Endothelial cell of hepatic sinusoid (primary cell): Measurements from ENCODE around the gene MYH11.
"Not testable (repeated sequence)": the region's sequence is repeated elsewhere in the genome, so short reads cannot be mapped to it uniquely, and the experiment has no call there.

Experiments
- in situ Hi-C: cut with HindIII; loops from 2 replicates; pipeline ENCODE4 v1.10.0; 2017; ENCODE audit warnings: low sequenced_read_pairs

Gene MYH11

DNA sequence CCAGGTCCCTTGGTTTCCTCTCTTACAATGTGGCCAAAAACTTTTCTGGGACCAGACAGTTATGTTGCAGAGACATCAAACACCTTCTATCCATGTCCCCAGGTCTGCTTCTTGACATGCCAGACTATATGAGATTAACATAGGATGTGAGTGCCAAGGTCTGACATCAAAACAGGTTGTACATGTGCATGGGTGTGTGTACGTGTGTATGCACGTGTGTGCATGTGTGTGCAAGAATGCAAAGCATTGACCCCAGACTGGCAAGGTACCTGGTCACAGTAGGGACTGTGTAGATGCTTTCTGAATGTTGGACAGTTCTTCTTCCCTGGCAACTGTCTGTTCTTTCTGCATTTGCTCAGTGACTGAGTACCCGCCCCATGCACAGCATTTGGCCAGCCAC, 121.2 kb downstream of the MYH11 start:
- in situ Hi-C loops = no loop called here

DNA sequence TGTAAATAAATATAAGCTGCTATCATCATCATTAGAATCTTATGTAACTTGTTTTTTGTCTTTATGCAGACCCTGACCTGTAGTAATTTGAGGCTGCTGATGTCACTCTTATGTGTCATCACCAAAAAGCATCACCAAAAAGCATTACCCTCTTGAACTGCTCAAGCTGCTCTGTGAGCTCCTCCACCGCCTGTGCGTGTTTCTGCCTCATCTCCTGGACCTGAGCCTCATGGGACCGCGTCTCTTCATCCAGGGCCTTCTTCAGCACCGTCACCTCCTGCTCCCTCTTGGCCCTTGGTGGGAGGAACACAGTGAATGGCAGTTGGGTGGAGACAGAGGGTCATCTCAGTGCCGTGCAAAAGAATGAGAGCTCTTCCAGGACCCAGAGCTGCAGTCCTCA, 124.4 kb downstream of the MYH11 start:
- in situ Hi-C loops = loop anchor here (5.0 kb wide), 1 partner anchor 50 kb away; no protein-coding TSS in a partner anchor

DNA sequence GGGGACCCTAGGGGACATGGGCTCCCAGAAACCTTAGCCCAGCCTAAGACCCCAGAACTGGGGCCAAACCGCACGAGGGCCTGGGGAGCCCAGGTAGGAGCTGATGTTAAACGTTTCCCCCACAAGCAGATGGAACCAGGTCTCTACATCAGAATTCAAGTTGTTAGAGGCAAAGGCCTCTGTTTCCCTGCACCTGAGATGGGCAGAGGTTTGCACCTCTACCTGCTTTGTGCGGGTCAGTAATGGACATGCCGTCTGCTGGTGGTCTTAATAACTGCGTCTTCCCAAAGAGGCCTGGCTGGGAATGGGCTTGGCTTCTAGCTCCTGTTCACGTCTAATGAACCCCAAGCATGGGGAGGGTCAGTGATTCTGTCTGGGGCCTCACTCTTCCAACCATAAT, 127.7 kb downstream of the MYH11 start:
- in situ Hi-C loops = no loop called here

DNA sequence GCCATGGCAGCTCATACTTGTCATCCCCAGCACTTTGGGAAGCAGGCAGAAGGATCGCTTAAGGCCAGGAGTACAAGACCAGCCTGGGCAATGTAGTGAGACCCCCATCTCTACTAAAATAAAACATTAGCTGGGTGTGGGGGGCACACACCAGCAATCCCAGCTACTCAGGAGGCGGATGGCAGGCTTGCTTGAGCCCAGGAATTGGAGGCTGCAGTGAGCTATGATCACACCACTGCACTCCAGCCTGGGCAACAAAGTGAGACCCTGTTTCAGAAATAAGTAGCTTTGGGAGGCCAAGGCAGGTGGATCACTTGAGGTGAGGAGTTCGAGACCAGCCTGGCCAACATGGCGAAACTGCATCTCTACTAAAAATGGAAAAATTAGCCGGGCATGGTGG, 129.1 kb downstream of the MYH11 start:
- in situ Hi-C loops = not testable (repeated sequence)

DNA sequence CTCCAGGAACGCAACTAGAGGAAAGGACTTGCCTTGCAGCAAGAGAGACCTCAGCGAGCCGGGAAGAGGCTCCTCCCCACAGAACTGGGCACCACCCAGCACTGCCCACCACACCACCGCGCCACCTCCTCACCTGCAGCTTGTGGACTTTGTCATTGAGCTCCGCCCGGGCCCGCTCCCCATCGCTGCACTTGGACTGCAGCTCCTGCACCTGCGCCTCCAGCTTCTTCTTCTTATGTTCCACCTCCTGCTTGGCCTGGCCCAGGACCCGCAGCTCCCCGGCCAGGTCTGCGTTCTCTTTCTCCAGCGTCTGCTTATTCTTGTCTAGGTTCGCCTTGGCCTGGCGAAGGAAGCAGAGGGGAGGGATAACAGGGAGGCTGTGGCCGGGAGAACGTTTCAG, 130.1 kb downstream of the MYH11 start:
- in situ Hi-C loops = no loop called here

DNA sequence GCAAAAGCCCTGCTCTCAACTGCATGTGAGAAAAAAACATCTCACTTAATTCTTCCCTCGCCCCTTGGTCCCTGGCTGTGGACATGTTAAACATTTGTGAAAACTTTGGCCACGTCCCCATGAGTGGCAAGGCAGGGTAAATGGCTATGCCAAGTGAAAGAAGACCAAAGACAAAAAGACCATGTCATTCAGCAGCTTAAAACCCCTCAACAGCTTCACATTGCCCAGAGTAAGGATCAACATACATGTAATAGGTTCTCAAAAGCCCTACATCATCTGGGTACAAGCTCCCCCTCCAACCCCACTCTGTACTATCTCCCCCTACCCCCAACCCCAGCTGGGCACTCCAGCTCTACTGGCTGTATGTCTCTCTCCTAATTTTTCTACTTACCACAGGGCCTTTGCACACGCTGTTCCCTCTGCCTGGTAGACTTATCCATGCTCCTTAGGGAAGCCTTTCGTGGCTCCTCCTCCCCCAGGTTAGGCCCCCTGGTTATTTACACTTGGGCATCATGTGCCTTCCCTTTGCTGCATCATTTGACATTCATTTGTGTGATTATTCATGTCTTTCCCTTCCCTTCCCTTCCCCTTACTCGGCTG, 131.1 kb downstream of the MYH11 start:
- in situ Hi-C loops = no loop called here

DNA sequence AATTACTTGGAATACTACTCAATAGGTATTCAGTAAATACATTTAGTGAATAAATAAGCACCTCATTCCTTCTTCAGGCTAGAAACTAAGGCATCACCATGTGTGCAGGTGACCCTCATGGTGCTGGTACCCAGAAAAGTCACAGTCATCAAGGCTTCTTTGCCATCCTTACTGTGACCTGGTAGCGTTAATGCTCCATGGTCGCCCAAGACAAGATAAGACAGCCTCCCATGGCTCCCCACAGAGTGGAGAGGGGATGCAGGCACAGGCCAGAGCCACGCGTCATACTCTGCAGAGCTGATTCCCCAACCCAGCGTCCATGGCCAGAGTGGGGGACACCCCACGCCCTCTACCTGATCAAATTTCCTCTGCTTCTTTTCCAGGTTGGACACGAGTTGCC, 133.0 kb downstream of the MYH11 start:
- in situ Hi-C loops = no loop called here

DNA sequence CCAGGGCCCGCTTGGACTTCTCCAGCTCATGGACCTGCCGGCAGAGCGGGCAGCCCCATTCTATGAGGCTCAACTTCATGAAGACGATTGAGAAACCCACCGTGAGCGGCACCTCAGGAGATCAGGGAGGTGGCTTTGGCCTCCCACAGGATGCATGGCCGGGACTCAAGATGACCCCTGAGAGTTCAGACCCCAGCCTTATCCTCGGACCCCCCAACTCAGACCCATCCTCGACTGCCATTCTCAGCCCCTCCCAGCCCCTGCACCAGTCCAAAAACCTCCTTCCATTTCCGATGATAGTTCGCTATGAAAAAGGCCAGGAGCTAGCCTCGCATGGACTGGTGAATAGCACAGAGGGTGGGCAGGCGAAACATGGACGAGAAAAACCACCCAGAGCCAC, 135.8 kb downstream of the MYH11 start:
- in situ Hi-C loops = no loop called here

DNA sequence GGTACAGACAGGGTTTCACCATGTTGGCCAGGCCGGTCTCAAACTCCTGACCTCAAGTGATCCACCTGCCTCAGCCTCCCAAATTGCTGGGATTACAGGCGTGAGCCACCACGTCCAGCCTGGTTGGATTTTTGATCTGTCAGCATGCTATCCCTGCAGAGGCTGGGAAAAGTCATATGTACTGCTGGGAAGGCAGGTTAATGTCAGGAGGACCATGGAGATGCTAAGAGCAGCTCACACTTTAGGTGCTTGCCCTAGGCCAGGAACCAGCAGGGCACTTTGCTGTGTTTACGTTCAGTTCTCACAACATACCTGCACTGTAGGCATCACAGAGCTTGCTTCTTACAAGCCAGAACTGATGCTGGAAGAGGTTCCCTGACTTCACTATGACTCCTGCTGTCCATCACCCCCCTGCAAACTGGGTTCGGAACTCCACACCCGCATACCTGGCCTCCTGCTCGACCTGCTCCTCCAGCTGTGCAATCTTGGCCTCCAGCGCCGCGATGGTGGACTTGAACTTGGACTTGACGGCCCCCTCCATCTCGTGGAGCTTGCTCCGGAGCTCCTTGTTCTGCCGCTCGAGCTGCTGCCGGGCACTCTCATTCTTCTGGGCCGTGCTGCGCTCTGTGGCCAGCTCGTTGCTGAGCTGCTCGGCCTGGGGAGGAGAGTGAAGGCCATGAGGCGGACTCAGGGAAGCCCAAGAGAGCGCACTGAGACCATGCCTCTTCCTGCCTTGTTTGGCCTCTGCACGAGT, 140.0 kb downstream of the MYH11 start:
- in situ Hi-C loops = no loop called here

DNA sequence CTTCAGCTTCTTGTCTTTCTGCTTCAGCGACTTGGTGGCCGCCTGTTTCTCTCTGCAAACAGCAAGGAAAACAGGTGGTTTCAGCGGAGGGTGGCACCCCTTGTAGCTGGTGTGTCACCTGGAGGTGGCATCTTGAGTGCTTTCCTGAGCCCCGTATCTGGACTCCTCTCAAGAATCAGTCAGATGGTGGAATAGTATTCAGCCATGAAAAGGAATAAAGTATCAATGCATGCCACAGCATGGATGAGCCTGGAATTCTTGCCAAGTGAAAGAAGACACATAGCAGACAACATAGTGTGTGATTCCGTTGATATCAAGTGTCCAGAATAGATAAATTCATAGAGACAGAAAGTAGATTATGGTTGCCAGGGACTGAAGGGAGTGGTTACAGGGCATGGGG, 141.6 kb downstream of the MYH11 start:
- in situ Hi-C loops = no loop called here

DNA sequence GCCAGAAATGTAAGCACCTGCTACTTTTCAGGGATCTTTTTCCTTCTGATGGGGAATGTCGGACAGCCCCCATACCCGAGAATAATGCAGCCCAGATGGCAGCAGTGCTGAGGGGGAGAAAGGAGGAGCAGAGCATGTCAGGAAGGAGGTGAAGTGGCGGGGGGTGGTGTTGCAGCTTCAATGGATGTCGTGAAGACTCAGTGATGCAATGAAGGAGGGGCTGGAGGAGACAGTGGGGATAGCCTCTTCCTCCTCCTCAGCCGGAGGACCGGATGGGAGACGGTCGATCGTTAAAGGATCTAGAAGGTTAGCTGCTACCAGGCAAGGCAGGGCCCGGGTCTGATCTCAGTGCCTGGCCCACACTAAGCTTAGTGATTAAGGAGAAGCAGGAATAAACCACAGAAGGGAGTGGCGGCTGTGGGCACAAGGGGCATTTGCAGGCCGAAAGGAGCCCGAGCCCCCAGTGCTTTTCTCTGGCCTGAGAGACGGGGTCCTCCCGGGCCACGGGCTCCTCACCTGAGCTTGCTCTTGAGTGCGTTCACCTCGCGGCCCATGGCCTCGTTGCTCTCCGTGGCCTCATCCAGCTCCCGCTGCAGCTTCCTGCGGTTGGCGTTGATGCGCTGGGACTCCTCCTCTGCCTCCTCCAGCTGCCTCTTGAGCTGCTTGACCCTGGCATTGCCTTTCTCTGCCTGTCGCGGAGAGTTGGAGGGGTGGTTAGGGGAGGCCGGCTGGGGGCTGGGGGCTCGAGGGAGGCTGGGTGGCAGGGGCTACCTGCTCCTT, 142.2 kb downstream of the MYH11 start:
- in situ Hi-C loops = no loop called here

DNA sequence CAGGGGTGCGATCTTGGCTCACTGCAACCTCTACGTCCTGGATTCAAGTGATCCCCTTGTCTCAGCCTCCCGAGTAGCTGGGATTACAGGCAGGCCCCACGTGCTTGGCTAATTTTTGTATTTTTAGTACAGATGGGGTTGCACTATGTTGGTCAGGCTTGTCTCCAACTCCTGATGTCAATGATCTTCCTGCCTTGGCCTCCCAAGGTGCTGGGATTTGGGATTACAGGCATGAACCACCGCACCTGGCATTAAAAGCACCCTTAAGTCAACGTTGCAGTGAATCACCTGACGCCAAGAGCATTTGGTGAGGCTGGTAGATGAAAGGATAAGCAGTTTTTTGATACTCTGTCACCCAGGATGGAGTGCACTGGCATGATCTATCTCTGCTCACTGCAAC, 147.8 kb downstream of the MYH11 start:
- in situ Hi-C loops = no loop called here

DNA sequence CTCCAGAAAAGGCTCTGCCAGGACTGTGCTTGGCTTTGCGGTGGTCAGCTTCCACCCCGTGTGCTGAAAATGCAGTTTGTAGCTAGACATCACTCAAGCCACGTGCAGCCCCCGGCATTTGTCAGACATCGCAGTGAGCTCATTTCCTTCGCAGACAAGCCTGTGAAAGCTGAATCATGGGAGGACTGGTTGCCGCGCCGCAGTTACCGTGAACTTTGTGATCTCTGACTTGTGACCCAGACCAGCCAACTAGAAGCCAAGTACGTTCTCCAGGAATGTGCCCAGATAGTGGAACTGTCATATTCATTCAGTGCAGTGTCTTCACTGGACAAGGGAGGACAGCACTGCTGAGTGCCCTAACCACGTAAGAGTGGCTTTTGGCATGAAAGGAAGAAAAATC, 148.7 kb downstream of the MYH11 start:
- in situ Hi-C loops = no loop called here

DNA sequence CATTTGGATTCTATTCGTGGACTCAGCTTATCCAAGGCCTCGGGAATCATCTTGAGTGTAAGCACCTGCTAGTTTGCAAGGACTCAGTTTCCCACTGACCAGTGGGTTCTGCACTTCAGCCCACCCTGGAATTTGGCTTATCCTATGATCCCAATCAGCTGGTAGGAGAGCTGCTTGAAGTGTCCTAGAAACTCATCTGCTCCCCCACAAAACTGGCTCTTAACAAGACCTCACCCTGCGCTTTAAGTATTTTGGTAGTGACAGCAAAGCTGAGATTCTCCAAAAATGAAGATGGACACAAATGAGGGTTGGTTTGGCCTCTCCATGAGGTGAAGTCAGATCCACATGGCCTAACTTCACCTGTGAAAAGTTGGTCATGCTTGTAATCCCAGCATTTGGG, 149.5 kb downstream of the MYH11 start:
- in situ Hi-C loops = no loop called here

DNA sequence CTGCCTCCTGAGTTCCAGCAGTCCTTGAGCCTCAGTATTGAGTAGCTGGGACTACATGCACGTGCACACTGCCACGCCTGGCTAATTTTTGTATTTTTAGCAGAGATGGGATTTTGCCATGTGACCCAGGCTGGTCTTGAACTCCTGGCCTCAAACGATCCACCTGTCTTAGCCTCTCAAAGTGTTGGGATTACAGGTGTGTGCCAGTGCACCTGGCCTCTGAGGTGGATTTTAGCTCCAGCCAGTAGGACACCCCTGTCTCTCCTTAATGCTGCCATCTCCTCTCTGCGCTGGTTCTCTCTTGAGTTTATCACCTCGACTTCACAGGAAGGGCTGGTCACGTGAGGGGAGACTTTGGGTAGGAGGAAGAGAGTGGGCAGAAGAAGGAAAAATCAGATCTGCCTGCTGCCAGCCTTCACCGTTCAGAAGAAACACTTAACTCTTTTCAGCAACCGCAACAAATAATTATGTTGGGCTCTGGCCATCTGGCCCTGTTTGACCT, 151.7 kb downstream of the MYH11 start:
- in situ Hi-C loops = no loop called here

DNA sequence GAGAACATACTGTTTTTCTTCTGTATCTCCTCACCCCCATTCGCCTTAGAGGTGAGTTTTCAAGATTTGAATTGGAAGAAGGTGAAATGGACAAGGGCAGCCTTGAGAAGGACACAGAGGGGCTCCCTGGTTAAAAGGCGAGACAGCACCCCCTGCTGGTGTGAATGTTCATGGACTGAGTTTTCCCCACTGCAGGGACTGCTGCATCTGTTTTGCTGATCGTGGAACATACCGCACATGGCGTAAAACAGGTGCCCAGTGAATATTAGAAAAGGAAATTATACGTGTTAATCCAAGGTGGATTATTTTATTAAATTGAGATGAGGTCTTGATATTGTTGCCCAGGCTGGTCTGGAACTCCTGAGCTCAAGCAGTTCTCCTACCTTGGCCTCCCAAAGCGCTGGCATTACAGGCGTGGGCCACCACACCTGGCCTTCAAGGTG, 152.3 kb downstream of the MYH11 start:
- in situ Hi-C loops = no loop called here

DNA sequence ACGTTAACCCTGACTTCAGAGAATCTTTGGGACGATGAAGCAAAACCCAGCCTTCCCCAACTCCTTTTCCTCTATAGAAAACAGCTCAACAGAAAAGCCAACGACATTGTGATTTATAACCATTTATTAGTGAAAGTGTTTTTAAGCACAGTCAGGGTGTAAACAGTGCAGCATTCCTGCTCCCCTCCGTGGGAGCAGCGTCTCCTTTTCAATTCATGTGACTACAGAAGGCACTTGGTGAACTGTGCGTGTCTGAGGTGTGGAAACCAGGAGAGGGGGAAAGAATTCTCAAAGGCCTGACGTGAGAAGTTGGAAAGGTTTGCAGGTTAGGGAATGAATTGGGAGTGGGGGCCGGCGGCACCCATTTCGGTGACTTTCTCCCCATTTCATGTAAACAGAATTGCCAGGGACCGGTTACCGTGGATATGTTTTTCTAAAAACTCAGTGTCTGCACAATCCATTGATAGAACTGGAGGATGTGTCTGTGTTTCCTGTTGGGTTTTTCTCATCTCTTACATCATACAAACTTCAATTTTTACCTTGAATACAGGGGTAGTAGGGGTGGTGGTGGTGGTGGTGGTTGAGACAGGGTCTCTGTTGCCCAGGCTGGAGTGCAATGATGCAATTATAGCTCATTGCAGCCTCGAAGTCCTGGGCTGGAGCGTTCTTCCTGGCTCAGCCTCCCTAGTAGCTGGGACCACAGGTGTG, 153.6 kb downstream of the MYH11 start:
- in situ Hi-C loops = no loop called here

DNA sequence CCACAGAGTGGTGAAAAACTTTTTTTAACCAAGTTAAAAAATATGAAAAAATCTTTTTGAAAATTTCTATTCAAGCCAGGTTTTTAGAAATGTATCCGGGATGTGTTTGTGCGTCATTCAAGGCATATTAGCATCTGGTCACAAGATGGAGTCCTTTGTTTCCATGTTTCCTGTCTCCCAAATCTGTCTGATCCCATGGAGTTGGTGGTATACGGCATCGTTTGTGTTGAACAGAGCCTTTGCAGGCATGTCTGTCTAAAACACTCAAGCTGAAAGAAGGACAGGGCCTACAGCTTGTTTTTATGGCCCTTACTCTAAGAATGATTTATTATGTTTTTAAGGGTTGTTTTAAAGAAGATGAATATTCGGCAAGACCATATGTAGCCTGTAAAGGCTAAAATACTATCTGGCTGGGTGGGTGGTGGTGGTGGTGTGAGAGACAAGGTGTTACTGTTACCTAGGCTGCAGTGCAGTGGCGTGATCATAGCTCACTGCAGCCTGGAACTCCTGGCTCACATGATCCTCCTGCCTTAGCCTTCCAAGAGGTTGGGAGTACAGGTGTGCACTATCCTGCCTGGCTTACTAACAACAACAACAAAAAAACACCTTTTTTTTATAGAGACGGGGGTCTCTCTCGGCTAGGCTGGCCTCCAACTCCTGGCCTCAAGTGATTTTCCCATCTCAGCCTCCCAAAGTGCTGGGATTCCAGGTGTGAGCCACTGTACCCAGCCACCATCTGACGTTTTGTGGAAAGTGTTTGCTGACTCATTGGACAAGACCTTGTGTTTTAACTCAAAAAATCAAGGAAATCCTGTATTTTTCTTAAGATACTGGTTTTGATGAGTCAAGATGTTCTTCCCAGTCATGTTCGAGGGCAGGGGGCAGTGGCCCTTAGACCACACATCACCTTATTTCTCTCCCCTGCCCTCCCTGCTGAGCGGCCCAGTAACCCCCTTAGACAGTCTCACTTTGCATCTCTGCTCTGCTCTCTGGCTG, 154.6 kb downstream of the MYH11 start:
- in situ Hi-C loops = no loop called here

DNA sequence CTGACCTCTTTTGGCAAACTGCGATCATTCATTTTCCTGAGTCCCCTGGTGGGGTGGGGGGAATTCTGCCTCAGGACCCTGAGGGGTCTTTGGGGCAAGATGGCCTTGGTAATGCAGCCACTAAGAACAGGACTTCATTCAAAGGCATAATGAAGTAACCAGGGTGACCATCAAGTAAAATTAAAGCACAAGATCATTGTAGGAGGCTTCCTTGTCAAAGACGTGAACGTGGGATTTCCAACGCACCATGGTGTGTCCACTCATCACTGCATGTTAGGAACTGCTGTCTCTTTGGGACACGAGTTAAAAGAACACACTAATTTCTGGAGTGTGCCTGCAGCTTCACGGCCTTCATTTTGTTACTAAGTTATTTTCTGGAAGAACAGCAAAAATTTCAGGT, 155.5 kb downstream of the MYH11 start:
- in situ Hi-C loops = no loop called here

DNA sequence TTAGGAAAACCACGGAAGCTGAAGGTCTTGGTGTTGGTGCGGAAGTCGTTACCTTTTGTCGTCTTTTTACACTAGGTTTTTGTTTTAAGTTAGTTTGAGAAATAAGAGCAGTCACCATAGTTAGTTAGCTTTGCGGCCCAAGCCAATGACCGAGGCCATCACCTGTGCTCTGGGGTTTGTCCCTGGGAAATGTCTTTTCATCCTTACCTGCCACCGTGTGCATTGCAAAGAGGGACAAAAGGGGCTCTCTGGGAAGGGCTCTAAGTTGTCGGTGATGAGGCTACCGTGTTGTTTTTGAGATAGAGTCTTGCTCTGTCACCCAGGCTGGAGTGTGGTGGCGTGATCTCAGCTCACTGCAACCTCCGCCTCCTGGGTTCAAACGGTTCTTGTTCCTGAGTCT, 157.0 kb downstream of the MYH11 start:
- in situ Hi-C loops = no loop called here
